ENCODE measurements around the gene SRPK2.

Gene SRPK2

DNA sequence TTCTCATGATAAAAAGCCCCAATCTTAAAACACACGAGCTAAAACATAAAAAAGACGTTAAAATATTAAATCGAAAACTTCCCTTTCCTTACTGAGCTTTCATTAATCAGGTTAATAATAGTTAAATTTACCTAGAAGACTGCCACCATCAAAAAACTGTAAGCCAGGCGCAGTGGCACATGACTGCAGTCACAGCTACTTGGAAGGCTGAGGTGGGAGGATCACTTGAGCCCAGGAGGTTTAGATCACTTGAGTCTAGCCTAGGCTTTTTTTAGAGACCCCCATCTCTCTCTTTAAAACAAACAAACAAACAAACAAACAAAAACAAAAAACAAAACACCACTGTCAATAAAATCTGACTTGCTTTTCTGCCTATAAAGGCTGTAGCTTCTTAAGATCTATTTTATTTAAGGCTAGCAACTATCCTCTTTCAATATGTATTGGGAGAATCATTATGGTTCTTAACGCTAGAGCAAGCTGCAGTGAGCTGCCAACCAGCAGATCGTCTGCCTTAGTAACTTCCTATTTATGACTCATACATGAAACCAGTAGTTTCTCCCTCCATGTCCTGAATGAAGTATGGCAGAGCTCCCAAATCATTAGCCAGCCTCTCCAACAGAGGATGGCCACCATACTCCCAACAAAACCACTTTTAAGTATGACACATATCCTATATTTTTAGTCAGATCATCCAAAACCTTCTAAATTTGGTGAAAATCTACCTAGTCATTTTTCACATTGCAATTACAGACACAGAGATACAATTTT lies 163.7 kb downstream of the SRPK2 start:
- TF ChIP-seq, protein P1, sequence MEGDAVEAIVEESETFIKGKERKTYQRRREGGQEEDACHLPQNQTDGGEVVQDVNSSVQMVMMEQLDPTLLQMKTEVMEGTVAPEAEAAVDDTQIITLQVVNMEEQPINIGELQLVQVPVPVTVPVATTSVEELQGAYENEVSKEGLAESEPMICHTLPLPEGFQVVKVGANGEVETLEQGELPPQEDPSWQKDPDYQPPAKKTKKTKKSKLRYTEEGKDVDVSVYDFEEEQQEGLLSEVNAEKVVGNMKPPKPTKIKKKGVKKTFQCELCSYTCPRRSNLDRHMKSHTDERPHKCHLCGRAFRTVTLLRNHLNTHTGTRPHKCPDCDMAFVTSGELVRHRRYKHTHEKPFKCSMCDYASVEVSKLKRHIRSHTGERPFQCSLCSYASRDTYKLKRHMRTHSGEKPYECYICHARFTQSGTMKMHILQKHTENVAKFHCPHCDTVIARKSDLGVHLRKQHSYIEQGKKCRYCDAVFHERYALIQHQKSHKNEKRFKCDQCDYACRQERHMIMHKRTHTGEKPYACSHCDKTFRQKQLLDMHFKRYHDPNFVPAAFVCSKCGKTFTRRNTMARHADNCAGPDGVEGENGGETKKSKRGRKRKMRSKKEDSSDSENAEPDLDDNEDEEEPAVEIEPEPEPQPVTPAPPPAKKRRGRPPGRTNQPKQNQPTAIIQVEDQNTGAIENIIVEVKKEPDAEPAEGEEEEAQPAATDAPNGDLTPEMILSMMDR (IDR thresholded peaks at IDR 0.05), result no peak

DNA sequence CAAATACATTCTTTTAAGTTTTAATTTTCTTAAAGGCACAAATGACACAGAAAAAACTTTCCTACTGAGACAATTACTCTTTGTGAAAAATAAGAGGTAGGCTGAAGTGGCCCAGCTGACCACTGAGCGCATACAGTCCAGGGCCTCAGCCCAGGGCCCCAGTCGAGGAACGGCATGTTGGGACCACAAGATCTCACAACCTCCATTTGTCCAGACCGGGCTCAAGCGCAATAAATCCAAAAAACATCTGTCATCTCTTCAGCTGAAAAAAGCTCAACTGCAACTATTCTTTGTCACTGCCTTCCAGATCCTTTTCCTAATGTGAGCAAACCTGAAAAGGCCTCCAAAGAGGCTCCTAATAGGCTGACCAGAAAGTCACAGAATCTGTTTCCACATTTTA lies 165.8 kb downstream of the SRPK2 start:
- TF ChIP-seq, protein P1 (IDR thresholded peaks at IDR 0.05), result no peak

DNA sequence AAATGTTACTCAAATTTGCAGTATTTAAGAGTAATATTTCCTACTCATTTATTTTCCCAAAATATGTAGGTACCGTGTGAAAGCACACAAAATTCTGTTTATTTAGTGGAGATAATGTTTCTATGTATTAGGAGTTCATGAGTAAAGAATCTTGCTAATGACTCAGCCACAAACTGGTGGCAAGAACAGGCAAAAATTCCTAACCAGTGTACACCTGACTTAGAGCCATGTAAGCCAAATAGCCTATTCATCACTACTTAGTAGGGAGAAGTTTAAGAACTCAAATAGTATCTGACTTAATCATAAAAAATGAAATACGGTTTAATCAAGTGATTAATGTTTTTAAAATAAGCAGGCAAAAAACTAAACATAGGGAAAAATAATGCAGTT lies 169.0 kb downstream of the SRPK2 start:
- TF ChIP-seq, protein P1 (IDR thresholded peaks at IDR 0.05), result no peak

DNA sequence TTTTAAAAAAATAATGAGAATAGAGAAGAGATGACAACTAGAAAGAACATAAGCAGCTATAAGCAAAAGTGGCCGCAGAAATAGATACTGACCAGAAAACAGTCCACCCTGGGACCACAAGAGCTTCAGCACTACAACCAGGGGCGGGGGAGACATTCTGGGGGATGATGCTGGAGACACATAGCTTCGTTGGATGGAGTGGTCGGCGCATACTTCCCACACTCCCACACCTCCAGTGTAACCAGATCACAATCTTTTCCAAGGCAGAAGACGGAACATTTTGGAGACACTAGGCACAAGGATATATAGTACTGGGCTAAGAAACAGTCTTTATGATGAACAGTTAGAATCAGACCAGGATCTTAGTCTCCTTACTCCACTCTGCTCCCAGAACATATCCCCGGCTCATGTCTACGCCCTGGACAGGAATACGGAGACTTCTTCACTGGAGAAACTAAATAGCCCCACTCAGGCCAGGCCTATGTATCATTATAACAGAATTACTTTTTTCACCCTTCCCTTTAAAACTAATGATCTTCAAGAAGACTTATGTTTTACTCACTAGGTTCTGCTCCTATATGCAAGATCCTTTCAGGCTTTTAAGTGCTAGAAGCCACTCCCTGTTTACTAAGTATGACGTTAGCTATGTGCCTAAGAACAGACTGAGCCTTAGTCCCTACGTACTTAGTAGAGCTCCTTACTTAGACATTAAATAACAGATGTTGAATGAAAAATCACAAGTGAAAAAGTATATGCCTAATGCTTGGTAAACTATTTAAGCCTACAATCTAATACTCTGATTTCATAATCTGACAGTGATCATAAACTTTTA lies 169.6 kb downstream of the SRPK2 start:
- TF ChIP-seq, protein P1 (IDR thresholded peaks at IDR 0.05), result no peak

DNA sequence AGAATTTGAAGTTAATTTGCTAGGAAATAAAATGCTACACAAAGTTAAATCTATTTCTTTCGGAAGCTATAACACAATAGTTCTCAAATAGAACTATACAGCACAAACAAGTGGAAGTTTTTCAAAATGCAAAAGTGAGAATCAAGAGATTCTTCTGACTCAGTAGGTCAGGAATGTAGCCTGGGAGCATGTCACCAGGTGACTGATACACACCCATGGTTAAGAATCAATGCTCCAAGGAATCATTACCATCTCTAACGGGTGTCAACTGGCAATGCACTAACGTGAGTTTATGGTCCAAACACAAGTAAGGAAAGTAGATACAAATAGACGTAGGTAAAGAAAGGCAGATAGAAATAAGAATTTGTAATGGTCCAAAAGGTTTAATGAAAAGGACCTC lies 170.5 kb downstream of the SRPK2 start:
- TF ChIP-seq, protein P1 (IDR thresholded peaks at IDR 0.05), result no peak

DNA sequence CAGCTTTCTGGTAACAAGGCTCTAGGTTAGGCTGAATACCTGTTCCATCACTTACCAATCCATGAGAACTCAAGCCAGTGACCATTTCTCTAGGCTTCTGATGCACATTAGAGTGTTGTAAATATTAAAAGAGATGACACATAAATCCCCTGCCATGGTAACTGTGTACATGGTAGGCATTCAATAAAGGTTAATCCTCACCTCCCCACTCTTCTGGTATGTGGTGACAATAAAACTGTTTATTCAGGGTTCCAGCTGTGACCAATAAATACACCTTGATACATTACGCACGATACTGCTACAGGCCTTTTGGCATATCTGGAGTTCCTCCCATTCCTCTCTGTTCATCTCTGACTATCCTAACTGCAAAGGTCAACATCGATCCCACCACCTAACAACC lies 171.9 kb downstream of the SRPK2 start:
- TF ChIP-seq, protein P1 (IDR thresholded peaks at IDR 0.05), result no peak

DNA sequence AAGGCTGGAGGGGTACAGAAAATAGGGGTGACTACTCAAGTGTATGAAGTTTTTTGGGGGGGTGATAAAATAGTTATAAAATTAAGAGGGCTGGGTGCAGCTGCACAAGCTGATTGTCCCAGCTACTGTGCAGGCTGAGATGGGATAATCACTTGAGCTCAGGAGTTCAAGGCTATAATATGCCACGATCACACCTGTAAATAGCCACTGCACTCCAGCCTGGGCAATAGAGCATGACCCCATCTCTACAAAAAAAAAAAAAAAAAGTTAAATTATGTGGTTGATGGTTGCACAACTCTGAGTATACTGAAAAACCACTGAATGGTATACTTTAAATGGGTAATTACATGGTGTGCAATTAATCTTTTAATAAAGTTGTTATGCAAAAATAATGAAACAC lies 172.9 kb downstream of the SRPK2 start:
- TF ChIP-seq, protein P1 (IDR thresholded peaks at IDR 0.05), result no peak
